NCI-H774 (cell line): Measurements from ENCODE around the gene SRSF7.
"Not testable (repeated sequence)": the region's sequence is repeated elsewhere in the genome, so short reads cannot be mapped to it uniquely, and the experiment has no call there.

Experiments
- DNase-seq: peaks from one replicate; lab custom pipeline; 2025; lab: John Stamatoyannopoulos, UW

SRSF7 gene

GRCh38 chr2:38731684-38732221, 19.4 kb downstream of the SRSF7 start:
- DNase-seq, result no peak

DNA sequence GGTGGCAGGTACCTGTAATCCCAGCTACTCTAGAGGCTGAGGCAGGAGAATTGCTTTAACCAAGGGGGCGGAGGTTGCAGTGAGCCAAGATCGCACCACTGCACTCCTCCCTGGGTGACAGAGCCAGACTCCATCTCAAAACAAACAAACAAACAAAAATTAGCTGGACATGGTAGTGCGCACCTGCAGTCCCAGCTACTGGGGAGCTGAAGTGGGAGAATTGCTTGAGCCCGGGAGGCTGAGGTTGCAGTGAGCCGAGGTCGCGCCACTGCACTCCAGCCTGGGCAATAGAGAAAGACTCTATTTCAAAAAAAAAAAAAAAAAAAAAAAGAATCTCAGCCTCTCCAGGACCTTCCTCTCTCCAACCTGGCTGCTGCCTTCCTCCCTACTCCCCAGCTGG, 20.1 kb downstream of the SRSF7 start:
- no peak for DNase-seq

DNA sequence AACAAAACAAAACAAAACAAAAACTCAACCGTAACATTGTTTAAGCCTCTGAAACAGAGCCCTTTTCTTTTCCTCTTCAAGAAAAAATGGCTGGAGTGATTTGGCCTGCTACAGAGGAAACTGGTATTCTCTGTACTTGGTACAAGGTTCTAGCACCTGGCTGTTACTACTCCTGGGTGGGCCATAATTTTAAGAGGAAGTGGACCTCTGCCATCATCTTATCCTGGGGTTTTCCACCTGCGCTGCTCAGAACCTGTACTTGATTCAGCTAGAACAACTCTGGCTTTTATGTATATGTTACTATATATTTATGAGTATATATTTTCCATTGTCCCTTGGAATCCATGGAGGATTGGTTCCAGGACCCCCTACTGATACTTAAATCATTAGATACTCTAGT, 22.5 kb downstream of the SRSF7 start:
- no peak for DNase-seq

DNA sequence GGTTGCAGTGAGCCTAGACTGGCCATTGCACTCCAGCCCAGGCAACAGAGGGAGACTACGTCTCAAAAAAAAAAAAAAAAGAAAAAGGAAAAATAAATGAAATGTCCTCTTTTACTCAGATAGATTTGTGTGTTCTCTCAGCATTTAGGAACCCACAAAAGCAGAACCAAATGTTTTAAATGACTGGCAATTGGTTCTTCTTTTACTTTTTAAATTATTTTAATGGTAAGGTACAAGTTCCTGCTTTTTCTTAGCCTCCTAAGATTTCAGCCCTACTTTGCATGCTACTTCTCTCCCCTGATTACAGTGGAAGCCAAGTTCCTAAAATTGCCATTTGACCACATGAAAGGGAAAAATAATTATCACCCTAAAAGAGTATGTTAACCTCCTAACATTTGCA, 23.5 kb downstream of the SRSF7 start:
- no peak for DNase-seq

DNA sequence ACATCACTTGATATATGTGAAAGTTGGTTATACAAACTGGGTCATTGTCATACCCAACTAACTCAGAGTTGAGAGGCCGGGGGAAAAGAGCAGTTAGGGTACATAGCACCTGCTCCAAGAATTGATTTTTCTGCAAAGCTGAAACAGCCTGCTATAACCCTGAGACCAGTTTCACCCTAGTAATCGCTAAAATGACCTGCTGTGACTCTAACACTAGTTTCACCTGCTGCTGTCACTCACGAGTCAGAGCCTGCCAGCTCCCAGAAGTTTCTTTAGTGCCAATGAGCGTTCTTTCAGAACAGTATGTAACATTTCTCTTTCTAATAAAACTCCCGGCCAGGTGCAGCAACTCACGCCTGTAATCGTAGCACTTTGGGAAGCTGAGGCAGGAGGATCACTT, 28.0 kb downstream of the SRSF7 start:
- DNase-seq, result no peak

DNA sequence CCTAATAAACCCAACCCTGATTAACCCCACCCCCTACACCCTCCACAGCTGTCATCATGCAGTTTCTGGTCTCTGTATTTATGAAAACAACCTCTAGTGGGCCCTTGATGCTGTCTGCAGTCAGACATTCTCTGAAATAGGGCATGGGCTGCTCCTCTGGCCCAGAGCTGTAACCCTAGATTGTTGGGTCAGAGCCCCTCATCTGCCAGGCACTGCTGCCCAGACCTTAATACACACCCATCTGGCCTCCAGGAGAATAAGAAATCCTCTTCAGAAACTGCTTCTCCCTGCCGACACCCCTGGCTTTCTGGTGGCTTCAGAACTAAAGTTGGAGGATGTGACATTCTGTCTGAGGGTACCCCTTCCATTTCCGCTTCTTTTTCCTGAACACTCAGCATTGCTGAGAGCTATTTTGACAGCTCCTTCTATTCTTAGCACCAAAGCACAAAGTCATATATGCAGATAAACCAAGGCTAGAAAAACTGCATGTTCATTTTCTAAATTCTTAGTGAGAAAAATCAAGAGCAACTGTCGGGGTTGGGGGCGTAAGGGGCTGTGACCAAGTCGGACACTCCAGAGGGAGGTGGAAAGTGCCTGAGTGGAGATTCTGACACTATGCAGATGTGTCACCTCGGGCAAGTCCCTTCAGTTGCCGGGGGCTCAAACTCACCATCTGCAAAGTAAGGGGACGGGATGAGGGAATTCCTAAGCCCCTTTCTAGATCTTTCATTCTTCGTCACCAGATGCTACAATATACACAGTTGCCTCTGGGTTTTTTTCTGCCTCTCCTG, 28.7 kb downstream of the SRSF7 start:
- no peak for DNase-seq

DNA sequence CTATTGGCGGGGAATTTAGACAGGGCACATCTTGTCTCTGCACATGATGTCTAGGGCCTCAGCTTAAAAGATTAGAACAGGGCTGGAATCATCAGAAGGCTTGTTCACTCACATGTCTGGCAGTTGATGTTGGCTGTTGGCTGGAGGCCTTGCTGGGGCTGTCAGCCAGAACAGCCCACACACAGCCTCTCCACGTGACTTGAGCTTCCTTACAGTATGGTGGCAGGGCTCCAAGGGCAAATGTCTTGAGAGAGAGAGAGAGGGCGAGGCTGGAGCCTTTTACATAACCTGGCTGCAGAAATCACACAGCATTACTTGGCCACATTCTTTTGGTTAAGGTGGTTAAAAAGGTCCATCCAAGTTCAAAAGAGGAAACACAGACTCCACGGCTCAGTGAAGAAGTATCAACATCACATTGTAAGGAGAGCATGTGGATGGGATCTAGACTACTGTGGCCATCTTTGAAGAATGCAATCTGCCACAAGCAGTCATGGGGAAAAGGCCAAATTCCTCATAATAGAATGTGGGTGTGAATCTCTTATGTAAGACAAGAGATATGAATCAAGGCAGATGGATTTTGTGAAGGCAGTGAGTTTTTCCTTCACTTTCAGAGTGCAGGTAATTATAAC, 30.4 kb downstream of the SRSF7 start:
- DNase-seq, result no peak

DNA sequence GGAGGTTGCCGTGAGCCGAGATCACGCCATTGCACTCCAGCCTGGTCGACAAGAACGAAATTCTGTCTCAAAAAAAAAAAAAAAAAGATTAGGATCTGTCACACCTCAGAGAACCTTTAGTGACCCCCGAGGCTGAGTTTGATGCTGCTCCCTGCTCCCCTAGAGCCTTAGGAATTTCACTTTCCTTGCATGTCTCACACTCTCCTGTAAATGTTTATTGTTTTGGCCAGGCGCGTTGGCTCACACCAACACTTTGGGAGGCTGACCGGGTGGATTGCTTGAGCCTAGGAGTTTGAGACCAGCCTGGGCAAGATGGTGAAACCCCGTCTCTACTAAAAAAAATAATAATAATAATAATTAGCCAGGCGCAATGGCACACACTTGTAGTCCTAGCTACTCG, 31.5 kb downstream of the SRSF7 start:
- DNase-seq, result no peak

GRCh38 chr2:38718601-38719000, 32.6 kb downstream of the SRSF7 start:
- DNase-seq, result no peak

GRCh38 chr2:38716185-38716584, 35.0 kb downstream of the SRSF7 start:
- no peak for DNase-seq

DNA sequence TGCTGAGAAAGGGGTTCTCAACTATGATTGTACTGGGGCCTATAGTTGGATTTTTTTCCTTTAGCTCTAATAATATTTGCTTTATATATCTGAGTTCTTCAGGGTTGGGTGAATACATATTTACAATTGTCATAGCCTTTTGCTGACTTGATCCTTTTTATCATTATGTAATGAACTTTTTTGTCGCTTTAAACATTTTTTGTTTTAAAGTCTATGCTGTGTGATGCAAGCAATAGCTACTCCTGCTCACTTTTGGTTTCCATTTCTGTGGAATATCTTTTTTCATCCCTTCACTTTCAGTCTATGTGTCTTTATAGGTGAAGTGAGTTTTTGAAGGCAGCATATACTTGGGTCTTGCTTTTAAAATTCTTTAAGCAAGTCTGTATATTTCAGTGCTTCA, 36.2 kb downstream of the SRSF7 start:
- not testable (repeated sequence) for DNase-seq

GRCh38 chr2:38713338-38713737, 37.8 kb downstream of the SRSF7 start:
- no peak for DNase-seq

GRCh38 chr2:38712871-38713270, 38.3 kb downstream of the SRSF7 start:
- no peak for DNase-seq

DNA sequence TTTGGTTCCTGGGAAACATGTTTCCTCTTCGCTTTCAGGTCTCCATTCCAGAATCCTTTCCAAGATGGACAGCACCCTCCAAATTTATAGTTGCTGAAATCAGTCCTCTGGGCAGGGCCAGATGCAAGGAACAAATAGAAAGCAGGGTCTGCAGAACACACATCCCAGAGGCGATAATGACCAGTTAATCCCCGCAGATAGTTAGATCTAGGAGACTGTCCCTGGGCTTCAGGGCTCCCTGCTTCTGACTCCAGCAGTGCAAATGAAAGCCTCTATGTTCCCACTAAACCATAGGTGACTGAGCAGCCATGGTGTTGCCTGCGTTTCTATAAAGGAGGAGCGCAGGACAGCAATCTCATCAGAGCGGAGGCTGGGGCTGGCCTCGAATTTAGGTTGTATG, 38.7 kb downstream of the SRSF7 start:
- DNase-seq, result no peak

- no peak for DNase-seq
Observed at GRCh38 chr2:38711558-38711957, 39.6 kb downstream of the SRSF7 start.

DNA sequence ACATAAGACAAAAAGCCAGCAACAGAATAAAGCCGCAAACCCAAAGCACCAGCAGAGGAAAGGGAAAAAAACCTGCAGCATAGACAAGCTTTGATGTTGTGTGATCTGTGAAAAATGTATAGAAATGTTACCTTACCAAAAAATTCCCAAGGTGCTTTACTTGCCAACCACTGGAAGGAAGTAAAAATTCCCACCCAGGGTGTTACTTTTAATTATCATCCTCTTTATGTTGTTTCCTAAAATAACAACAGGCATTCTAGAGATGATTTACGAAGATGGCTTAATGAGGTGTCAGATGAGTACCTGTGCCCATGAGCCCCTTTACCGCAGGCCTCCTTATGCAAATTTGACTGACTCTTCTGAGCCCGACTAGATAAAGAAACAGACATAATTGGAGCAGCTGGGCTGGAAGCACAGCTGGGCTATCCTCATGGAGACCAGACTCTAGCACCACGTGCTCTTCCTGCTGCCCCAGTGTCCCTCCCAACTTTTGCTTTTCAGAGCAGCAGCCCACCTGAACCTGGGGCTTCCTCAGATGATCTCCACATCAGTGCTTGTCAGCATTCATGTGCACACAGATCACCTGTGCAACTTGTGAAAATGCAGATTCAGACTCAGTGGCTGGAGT, 41.5 kb downstream of the SRSF7 start:
- no peak for DNase-seq

DNA sequence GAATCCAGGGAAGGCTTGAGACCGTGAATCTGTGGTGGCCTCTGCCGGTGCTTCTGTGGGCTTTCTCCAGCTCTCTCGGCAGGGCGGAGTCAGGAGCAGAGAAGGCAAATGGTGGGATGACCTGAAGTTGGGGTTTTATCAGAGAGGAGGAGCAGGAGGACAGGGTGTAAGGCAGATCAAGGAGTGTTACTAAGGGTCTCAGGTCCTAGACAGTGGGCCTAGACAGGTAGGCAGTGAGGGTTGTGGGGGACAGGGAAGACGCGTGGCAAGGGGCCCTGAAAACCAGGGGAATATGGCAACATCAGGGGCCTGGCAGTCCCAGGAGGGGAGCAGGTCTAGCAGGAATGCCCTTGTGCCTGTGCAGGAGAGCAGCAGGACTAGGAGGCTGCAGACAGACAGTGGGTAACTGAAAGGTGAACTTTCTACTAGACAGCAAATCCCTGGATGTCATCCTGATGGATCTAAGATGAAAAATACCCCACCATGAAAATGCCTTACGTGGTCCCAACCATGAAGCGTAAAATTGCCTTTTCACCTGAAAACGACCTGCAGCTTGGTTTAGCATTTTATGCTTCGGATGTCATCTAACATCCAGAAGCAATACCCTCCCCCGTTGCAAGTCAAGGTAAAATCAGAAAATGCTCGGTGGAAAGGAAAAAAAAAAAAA, 42.1 kb downstream of the SRSF7 start:
- no peak for DNase-seq

- not testable (repeated sequence) for DNase-seq
Observed at GRCh38 chr2:38708491-38708890, 42.7 kb downstream of the SRSF7 start.

- DNase-seq, result no peak
Observed at GRCh38 chr2:38706846-38707345, 44.3 kb downstream of the SRSF7 start.

DNA sequence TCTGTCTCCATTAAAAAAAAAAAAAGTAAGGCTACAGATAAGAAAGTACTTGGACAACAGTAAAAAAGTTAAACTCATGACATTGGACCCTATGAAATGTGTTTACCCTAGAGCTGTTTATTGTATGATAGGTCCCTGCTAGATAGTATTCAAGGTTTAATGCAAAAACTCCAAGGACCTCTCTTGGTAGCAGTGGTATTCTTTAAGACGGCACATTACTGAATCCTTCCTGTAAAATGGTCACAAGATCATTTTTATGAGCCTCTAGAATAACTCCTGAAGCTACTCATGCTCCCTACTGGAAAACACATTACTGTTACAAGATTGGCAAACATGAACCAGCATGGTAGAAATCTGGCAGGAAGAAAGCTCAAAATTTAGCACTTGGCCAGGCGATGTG, 46.5 kb downstream of the SRSF7 start:
- no peak for DNase-seq

DNA sequence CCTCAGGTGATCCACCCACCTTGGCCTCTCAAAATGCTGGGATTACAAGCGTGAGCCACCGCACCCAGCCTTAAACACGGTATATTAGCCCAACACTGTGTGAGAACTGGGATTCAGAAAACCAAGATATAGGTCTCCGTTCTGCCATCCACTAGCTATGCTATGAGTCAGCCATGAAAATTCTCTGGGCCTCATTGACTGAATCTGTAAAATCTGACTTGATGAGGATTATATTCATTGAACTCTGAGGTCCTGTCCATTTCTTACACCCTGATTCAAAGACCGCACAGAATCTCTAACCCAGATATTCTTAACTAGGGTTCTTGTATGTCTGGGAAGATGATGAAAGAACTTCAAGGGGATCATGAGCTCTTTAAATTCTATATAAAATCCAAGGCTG, 47.8 kb downstream of the SRSF7 start:
- DNase-seq, result not testable (repeated sequence)

DNA sequence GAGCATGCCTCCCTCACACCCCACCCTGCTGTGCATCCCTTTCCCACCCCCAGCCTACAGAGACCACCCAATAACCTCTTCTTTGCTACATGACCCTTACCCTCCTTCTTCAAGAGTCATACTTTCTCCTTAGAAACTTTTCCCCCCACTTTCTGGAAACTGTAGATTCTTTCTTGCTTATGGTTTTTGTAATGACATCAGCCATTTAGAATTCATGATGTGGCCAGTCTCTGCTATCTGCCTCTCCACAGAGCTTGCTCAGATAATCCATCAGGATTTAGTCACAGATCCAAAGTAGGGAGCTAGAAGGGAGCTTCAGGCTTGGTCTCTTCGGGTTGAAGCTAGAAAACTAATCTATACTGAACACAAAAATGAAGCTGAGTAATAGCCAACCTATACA, 48.7 kb downstream of the SRSF7 start:
- DNase-seq, result no peak
